ENCODE results near the gene SLC25A19.

GRCh38 chr17:75272848-75273184, 16.4 kb downstream of the SLC25A19 start:
- no peak for TF ChIP-seq CTCF (conservative IDR thresholded peaks at IDR 0.05; ENCODE audit: low read length)
- TF ChIP-seq EZH2phosphoT487 (IDR thresholded peaks at IDR 0.05; ENCODE audit: borderline replicate concordance): no peak

Data from Loucy (cell line).